Esophagus muscularis mucosa (tissue), 3 donors: ENCODE results near the gene NOX1.

Experiments
- POLR2AphosphoS5 ChIP-seq, 2 donors: sonication (generic); formaldehyde crosslinking; IDR thresholded peaks; one replicate each; pipeline ENCODE4 v1.6.1; 2017; ENCODE audit warnings: antibody characterized with exemption in 2 of 2
- TF ChIP-seq, protein P1 (sequence below), 3 experiments: fragments of 200-600 bp in 2 of 3; fragments of 450-650 bp in 1 of 3; sonication (generic) in 2 of 3; IDR thresholded peaks; one replicate each; pipeline ENCODE4 v1.5.1; 2017 to 2019; ENCODE audit warnings: antibody characterized with exemption in 3 of 3, mild to moderate bottlenecking in 2 of 3, moderate library complexity in 1 of 3

DNA sequence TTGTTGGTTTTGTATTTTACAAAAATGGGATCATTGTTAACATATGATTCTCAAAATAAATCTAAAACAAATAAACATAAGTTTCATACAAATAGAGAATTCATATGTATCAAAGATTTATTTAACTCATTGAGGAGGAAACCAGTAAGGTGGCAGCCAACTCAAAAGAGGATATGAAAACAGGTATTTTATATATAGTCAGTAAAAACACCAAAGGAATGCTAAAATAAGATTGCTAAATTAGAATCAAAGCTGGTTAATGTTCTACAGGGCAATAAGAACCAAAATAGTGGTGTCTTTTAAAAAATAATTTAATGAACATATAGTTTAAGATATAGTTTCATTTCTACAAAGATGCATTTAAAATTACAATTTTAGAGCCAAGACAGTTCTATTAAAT is 31.5 kb upstream of the NOX1 start:
- TF ChIP-seq, protein P1, sequence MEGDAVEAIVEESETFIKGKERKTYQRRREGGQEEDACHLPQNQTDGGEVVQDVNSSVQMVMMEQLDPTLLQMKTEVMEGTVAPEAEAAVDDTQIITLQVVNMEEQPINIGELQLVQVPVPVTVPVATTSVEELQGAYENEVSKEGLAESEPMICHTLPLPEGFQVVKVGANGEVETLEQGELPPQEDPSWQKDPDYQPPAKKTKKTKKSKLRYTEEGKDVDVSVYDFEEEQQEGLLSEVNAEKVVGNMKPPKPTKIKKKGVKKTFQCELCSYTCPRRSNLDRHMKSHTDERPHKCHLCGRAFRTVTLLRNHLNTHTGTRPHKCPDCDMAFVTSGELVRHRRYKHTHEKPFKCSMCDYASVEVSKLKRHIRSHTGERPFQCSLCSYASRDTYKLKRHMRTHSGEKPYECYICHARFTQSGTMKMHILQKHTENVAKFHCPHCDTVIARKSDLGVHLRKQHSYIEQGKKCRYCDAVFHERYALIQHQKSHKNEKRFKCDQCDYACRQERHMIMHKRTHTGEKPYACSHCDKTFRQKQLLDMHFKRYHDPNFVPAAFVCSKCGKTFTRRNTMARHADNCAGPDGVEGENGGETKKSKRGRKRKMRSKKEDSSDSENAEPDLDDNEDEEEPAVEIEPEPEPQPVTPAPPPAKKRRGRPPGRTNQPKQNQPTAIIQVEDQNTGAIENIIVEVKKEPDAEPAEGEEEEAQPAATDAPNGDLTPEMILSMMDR (IDR thresholded peaks at IDR 0.05) = no peak
- no peak for TF ChIP-seq POLR2AphosphoS5 (IDR thresholded peaks at IDR 0.05)
